ENCODE data around the gene MYO16. TPM values are rescaled to one million over a fixed set of nuclear protein-coding genes. Genes with fewer than 3 reads are reported as not detected.
A peak's percentile ranks its signal among the peaks of the same experiment; 100 is the strongest.

The MYO16 gene
- total and polyA plus RNA-seq, 4 donors, result 11.7 to 51.7 (median 21.1) TPM

- H3K27me3 ChIP-seq (ENCODE audit: control insufficient read depth, insufficient read depth, low read length), result no peaks in the 10 kb centered on the region
- H3K27ac ChIP-seq (ENCODE audit: low read depth, low read length), result no peak overlapping the region
- H3K9me3 ChIP-seq (ENCODE audit: control insufficient read depth, insufficient read depth, low read length), result peaks cover 2% of the 10 kb centered on the region
- H3K4me1 ChIP-seq (ENCODE audit: control insufficient read depth, insufficient read depth, low read length), result no peaks in the 10 kb centered on the region
- H3K4me3 ChIP-seq (ENCODE audit: low read depth, low read length), result no peak overlapping the region
- WGBS (ENCODE audit: insufficient coverage), result 100% methylated on average over 1 of the region's 1 CpG
- no peaks in the 10 kb centered on the region for H3K36me3 ChIP-seq (ENCODE audit: control insufficient read depth, insufficient read depth, low read length)
- DNase-seq (ENCODE audit: low read depth in 4 of 6, low spot score in 6 of 6), result no peak
Observed at GRCh38 chr13:109231888-109232287, 602.5 kb downstream of the MYO16 start.

GRCh38 chr13:109233293-109233692 lies 603.9 kb downstream of the MYO16 start:
- Histone ChIP-seq H3K4me1 (ENCODE audit: control insufficient read depth, insufficient read depth, low read length) (no peaks in the 10 kb centered on the region), H3K27ac (ENCODE audit: low read depth, low read length) (no peak overlapping the region), H3K36me3 (ENCODE audit: control insufficient read depth, insufficient read depth, low read length) (no peaks in the 10 kb centered on the region), H3K9me3 (ENCODE audit: control insufficient read depth, insufficient read depth, low read length) (peaks cover 2% of the 10 kb centered on the region), H3K27me3 (ENCODE audit: control insufficient read depth, insufficient read depth, low read length) (no peaks in the 10 kb centered on the region), H3K4me3 (ENCODE audit: low read depth, low read length) (no peak overlapping the region)
- 79% methylated on average over 3 of the region's 5 CpGs for WGBS (ENCODE audit: insufficient coverage)
- no peak for DNase-seq (ENCODE audit: low read depth in 4 of 6, low spot score in 6 of 6)

- DNase-seq (ENCODE audit: low read depth in 4 of 6, low spot score in 6 of 6), result no peak
- no peaks in the 10 kb centered on the region for H3K27me3 ChIP-seq (ENCODE audit: control insufficient read depth, insufficient read depth, low read length)
- no peaks in the 10 kb centered on the region for H3K9me3 ChIP-seq (ENCODE audit: control insufficient read depth, insufficient read depth, low read length)
- H3K4me3 ChIP-seq (ENCODE audit: low read depth, low read length), result no peak overlapping the region
- no peaks in the 10 kb centered on the region for H3K4me1 ChIP-seq (ENCODE audit: control insufficient read depth, insufficient read depth, low read length)
- H3K36me3 ChIP-seq (ENCODE audit: control insufficient read depth, insufficient read depth, low read length), result no peaks in the 10 kb centered on the region
- 76% methylated on average over 5 of the region's 6 CpGs for WGBS (ENCODE audit: insufficient coverage)
- no peak overlapping the region for H3K27ac ChIP-seq (ENCODE audit: low read depth, low read length)
Observed at GRCh38 chr13:109235901-109236300, 606.5 kb downstream of the MYO16 start.

- WGBS (ENCODE audit: insufficient coverage), result 76% methylated on average over 2 of the region's 2 CpGs
- Histone ChIP-seq H3K36me3 (ENCODE audit: control insufficient read depth, insufficient read depth, low read length) (no peaks in the 10 kb centered on the region), H3K4me1 (ENCODE audit: control insufficient read depth, insufficient read depth, low read length) (no peaks in the 10 kb centered on the region), H3K9me3 (ENCODE audit: control insufficient read depth, insufficient read depth, low read length) (no peaks in the 10 kb centered on the region), H3K27ac (ENCODE audit: low read depth, low read length) (no peak overlapping the region), H3K4me3 (ENCODE audit: low read depth, low read length) (no peak overlapping the region), H3K27me3 (ENCODE audit: control insufficient read depth, insufficient read depth, low read length) (no peaks in the 10 kb centered on the region)
- DNase-seq (ENCODE audit: low read depth in 4 of 6, low spot score in 6 of 6), result no peak
Observed at GRCh38 chr13:109241160-109241559, 611.7 kb downstream of the MYO16 start.

- Histone ChIP-seq H3K27ac (ENCODE audit: low read depth, low read length) (no peak overlapping the region), H3K27me3 (ENCODE audit: control insufficient read depth, insufficient read depth, low read length) (no peaks in the 10 kb centered on the region), H3K4me1 (ENCODE audit: control insufficient read depth, insufficient read depth, low read length) (no peaks in the 10 kb centered on the region), H3K4me3 (ENCODE audit: low read depth, low read length) (no peak overlapping the region), H3K9me3 (ENCODE audit: control insufficient read depth, insufficient read depth, low read length) (no peaks in the 10 kb centered on the region), H3K36me3 (ENCODE audit: control insufficient read depth, insufficient read depth, low read length) (no peaks in the 10 kb centered on the region)
- DNase-seq (ENCODE audit: low read depth in 4 of 6, low spot score in 6 of 6), result peak in 5 of 6 donors; percentile 9 to 63 (median 26)
- 26% methylated on average over 8 of the region's 9 CpGs for WGBS (ENCODE audit: insufficient coverage)
Observed at GRCh38 chr13:109243311-109243951, 614.0 kb downstream of the MYO16 start.

GRCh38 chr13:109244566-109244965 lies 615.2 kb downstream of the MYO16 start:
- no peaks in the 10 kb centered on the region for H3K4me1 ChIP-seq (ENCODE audit: control insufficient read depth, insufficient read depth, low read length)
- H3K27ac ChIP-seq (ENCODE audit: low read depth, low read length), result no peak overlapping the region
- H3K36me3 ChIP-seq (ENCODE audit: control insufficient read depth, insufficient read depth, low read length), result no peaks in the 10 kb centered on the region
- H3K27me3 ChIP-seq (ENCODE audit: control insufficient read depth, insufficient read depth, low read length), result no peaks in the 10 kb centered on the region
- H3K9me3 ChIP-seq (ENCODE audit: control insufficient read depth, insufficient read depth, low read length), result no peaks in the 10 kb centered on the region
- peak in 2 of 6 donors; percentile 28 to 63 for DNase-seq (ENCODE audit: low read depth in 4 of 6, low spot score in 6 of 6)
- 75% methylated on average over 2 of the region's 7 CpGs for WGBS (ENCODE audit: insufficient coverage)
- no peak overlapping the region for H3K4me3 ChIP-seq (ENCODE audit: low read depth, low read length)

- no peak overlapping the region for H3K4me3 ChIP-seq (ENCODE audit: low read depth, low read length)
- WGBS (ENCODE audit: insufficient coverage), result 89% methylated on average over 1 of the region's 1 CpG
- no peaks in the 10 kb centered on the region for H3K36me3 ChIP-seq (ENCODE audit: control insufficient read depth, insufficient read depth, low read length)
- H3K9me3 ChIP-seq (ENCODE audit: control insufficient read depth, insufficient read depth, low read length), result no peaks in the 10 kb centered on the region
- no peaks in the 10 kb centered on the region for H3K4me1 ChIP-seq (ENCODE audit: control insufficient read depth, insufficient read depth, low read length)
- DNase-seq (ENCODE audit: low read depth in 4 of 6, low spot score in 6 of 6), result no peak
- no peak overlapping the region for H3K27ac ChIP-seq (ENCODE audit: low read depth, low read length)
- H3K27me3 ChIP-seq (ENCODE audit: control insufficient read depth, insufficient read depth, low read length), result no peaks in the 10 kb centered on the region
Observed at GRCh38 chr13:109246001-109246400, 616.6 kb downstream of the MYO16 start.

GRCh38 chr13:109249780-109250528 lies 620.5 kb downstream of the MYO16 start:
- DNase-seq (ENCODE audit: low read depth in 4 of 6, low spot score in 6 of 6), result no peak
- Histone ChIP-seq H3K27ac (ENCODE audit: low read depth, low read length) (no peak overlapping the region), H3K9me3 (ENCODE audit: control insufficient read depth, insufficient read depth, low read length) (no peaks in the 10 kb centered on the region), H3K27me3 (ENCODE audit: control insufficient read depth, insufficient read depth, low read length) (no peaks in the 10 kb centered on the region), H3K4me3 (ENCODE audit: low read depth, low read length) (no peak overlapping the region), H3K36me3 (ENCODE audit: control insufficient read depth, insufficient read depth, low read length) (no peaks in the 10 kb centered on the region), H3K4me1 (ENCODE audit: control insufficient read depth, insufficient read depth, low read length) (no peaks in the 10 kb centered on the region)
- 90% methylated on average over 3 of the region's 4 CpGs for WGBS (ENCODE audit: insufficient coverage)

GRCh38 chr13:109251956-109252355 lies 622.5 kb downstream of the MYO16 start:
- Histone ChIP-seq H3K27me3 (ENCODE audit: control insufficient read depth, insufficient read depth, low read length) (no peaks in the 10 kb centered on the region), H3K27ac (ENCODE audit: low read depth, low read length) (no peak overlapping the region), H3K36me3 (ENCODE audit: control insufficient read depth, insufficient read depth, low read length) (no peaks in the 10 kb centered on the region), H3K4me1 (ENCODE audit: control insufficient read depth, insufficient read depth, low read length) (no peaks in the 10 kb centered on the region), H3K9me3 (ENCODE audit: control insufficient read depth, insufficient read depth, low read length) (no peaks in the 10 kb centered on the region), H3K4me3 (ENCODE audit: low read depth, low read length) (no peak overlapping the region)
- 60% methylated on average over 1 of the region's 2 CpGs for WGBS (ENCODE audit: insufficient coverage)
- no peak for DNase-seq (ENCODE audit: low read depth in 4 of 6, low spot score in 6 of 6)

- H3K27me3 ChIP-seq (ENCODE audit: control insufficient read depth, insufficient read depth, low read length), result no peaks in the 10 kb centered on the region
- WGBS (ENCODE audit: insufficient coverage), result 78% methylated on average over 1 of the region's 1 CpG
Observed at GRCh38 chr13:109253316-109253715, 623.9 kb downstream of the MYO16 start.

More at GRCh38 chr13:109253316-109253715, 623.9 kb downstream of the MYO16 start:
- Histone ChIP-seq H3K9me3 (ENCODE audit: control insufficient read depth, insufficient read depth, low read length) (no peaks in the 10 kb centered on the region), H3K36me3 (ENCODE audit: control insufficient read depth, insufficient read depth, low read length) (no peaks in the 10 kb centered on the region), H3K27ac (ENCODE audit: low read depth, low read length) (no peak overlapping the region), H3K4me3 (ENCODE audit: low read depth, low read length) (no peak overlapping the region), H3K4me1 (ENCODE audit: control insufficient read depth, insufficient read depth, low read length) (no peaks in the 10 kb centered on the region)
- DNase-seq (ENCODE audit: low read depth in 4 of 6, low spot score in 6 of 6), result no peak
